Vagina (tissue), 2 donors: Measurements from ENCODE around the gene HSPB6. TPM values are rescaled to one million over a fixed set of nuclear protein-coding genes. Genes with fewer than 3 reads are reported as not detected.

Source experiments
- DNase-seq, 2 donors: peaks; one replicate each; pipeline ENCODE4 v3.0.0-alpha.2; 2017; ENCODE audit errors: extremely low spot score in 2 of 2
- H3K27ac ChIP-seq: fragments of 200-600 bp; sonication (generic); one replicate; pipeline ENCODE4 v1.5.1; 2019
- H3K27me3 ChIP-seq: fragments of 200-600 bp; sonication (generic); one replicate; pipeline ENCODE4 v1.5.1; 2019
- H3K36me3 ChIP-seq, 2 donors: fragments of 200-600 bp; sonication (generic); one replicate each; pipeline ENCODE4 v1.5.1; 2017 to 2019
- H3K4me1 ChIP-seq: fragments of 200-600 bp; sonication (generic); one replicate; pipeline ENCODE4 v1.5.1; 2019
- H3K4me3 ChIP-seq, 2 donors: fragments of 200-600 bp; sonication (generic); 1 replicate in 1 of 2; 2 replicates in 1 of 2; pipeline ENCODE4 v1.5.1; 2016 to 2019
- H3K9me3 ChIP-seq: fragments of 200-600 bp; sonication (generic); one replicate; pipeline ENCODE4 v1.5.1; 2019
- POLR2A ChIP-seq, 2 donors: fragments of 450-650 bp; IDR thresholded peaks; one replicate each; pipeline ENCODE4 v1.6.1; 2017; ENCODE audit warnings: antibody characterized with exemption in 2 of 2, mild to moderate bottlenecking in 2 of 2, moderate library complexity in 2 of 2
- POLR2AphosphoS5 ChIP-seq, 2 donors: sonication (generic); formaldehyde crosslinking; IDR thresholded peaks; one replicate each; pipeline ENCODE4 v1.9.0; 2017; ENCODE audit warnings: antibody characterized with exemption in 2 of 2, mild to moderate bottlenecking in 2 of 2, low read depth in 1 of 2; ENCODE audit not compliant: insufficient read depth in 1 of 2
- intact Hi-C: fragments of 100-400 bp; cut with DNase I; formaldehyde crosslinking; loops from one replicate; pipeline ENCODE4 v1.15.1; 2023
- total RNA-seq: library from RNA; depleted of rRNA; stranded (reverse); fragments of >200 nt; gene quantifications from one replicate; pipeline ENCODE4 v1.2.3, GENCODE V29; 2016
- TF ChIP-seq, protein P1 (sequence below), 3 experiments: fragments of 450-650 bp in 2 of 3; fragments of 200-600 bp in 1 of 3; sonication (generic) in 1 of 3; IDR thresholded peaks; one replicate each; pipeline ENCODE4 v1.5.1; 2017 to 2019; ENCODE audit warnings: antibody characterized with exemption in 3 of 3, mild to moderate bottlenecking in 2 of 3, moderate library complexity in 2 of 3

Gene HSPB6
- total RNA-seq, 1 donor from 2014 or later = 238 TPM

DNA sequence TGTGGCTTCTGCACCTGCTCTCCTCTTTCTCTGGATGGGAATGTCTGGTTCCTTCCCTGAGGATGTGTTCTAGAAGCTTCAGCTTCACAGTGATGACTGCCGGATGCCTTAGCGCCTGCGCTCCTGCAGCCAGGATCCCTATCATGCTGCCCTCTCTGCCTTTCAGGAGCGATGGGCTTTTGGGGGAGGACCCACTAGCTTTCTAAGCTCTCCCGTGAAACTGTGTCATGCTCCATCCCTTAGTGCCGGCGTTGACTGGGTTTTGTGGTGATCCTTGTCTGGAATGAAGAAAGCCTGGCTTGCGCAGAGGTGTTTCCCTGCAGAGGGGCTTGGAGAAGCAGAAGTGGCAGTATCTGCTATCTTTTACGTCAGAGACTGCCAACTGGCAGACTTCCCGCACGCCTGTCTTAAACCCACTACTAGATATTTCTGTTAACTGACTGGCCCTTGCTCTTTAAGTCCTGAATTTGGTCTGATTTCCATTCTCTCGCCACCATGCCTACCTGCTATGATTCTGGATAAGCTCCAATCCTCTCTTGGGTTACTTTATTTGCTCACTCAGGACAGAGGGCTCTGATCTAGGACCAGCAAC is 42.8 kb downstream of the HSPB6 start:
- no peak for DNase-seq
- Histone ChIP-seq H3K27ac (no peak overlapping the region), H3K4me1 (peaks cover 19% of the 10 kb centered on the region), H3K36me3 (no peaks in the 10 kb centered on the region), H3K27me3 (no peaks in the 10 kb centered on the region), H3K9me3 (no peaks in the 10 kb centered on the region), H3K4me3 (no peak overlapping the region)
- TF ChIP-seq POLR2A (IDR thresholded peaks at IDR 0.05) (no peak), POLR2AphosphoS5 (IDR thresholded peaks at IDR 0.05; ENCODE audit: insufficient read depth in 1 of 2, low read depth in 1 of 2) (no peak)
- TF ChIP-seq, protein P1, sequence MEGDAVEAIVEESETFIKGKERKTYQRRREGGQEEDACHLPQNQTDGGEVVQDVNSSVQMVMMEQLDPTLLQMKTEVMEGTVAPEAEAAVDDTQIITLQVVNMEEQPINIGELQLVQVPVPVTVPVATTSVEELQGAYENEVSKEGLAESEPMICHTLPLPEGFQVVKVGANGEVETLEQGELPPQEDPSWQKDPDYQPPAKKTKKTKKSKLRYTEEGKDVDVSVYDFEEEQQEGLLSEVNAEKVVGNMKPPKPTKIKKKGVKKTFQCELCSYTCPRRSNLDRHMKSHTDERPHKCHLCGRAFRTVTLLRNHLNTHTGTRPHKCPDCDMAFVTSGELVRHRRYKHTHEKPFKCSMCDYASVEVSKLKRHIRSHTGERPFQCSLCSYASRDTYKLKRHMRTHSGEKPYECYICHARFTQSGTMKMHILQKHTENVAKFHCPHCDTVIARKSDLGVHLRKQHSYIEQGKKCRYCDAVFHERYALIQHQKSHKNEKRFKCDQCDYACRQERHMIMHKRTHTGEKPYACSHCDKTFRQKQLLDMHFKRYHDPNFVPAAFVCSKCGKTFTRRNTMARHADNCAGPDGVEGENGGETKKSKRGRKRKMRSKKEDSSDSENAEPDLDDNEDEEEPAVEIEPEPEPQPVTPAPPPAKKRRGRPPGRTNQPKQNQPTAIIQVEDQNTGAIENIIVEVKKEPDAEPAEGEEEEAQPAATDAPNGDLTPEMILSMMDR (IDR thresholded peaks at IDR 0.05) = no peak
- intact Hi-C loops = loop anchor here (10.0 kb wide), 1 partner anchor 221 kb away; the partner anchor contains the start of gene LRFN3

DNA sequence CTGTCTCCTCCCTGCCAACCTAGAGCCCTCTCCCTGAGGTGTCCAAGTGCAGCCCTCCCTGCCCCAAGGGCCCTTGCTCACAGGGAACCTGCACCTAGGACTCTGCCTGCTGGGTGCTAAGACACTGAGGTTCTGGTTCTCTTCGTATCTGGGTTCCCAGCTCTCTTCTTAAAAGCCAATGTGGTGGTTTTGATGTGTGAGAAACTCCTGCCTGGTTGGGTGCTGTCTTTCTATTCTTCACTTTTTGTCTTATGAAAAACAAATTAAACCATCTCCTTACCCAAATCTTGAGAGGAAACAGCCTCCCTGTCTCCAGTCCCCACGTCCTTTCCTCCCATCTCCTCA is 43.4 kb downstream of the HSPB6 start:
- intact Hi-C loops = loop anchor here (10.0 kb wide), 1 partner anchor 221 kb away; the partner anchor contains the start of gene LRFN3
- TF ChIP-seq, protein P1 (IDR thresholded peaks at IDR 0.05) = no peak
- TF ChIP-seq POLR2A (IDR thresholded peaks at IDR 0.05) = no peak
- no peak for TF ChIP-seq POLR2AphosphoS5 (IDR thresholded peaks at IDR 0.05; ENCODE audit: insufficient read depth in 1 of 2, low read depth in 1 of 2)
- Histone ChIP-seq H3K36me3 (no peaks in the 10 kb centered on the region), H3K27ac (no peak overlapping the region), H3K4me3 (no peak overlapping the region), H3K4me1 (peaks cover 14% of the 10 kb centered on the region), H3K9me3 (no peaks in the 10 kb centered on the region), H3K27me3 (no peaks in the 10 kb centered on the region)
- DNase-seq = no peak

DNA sequence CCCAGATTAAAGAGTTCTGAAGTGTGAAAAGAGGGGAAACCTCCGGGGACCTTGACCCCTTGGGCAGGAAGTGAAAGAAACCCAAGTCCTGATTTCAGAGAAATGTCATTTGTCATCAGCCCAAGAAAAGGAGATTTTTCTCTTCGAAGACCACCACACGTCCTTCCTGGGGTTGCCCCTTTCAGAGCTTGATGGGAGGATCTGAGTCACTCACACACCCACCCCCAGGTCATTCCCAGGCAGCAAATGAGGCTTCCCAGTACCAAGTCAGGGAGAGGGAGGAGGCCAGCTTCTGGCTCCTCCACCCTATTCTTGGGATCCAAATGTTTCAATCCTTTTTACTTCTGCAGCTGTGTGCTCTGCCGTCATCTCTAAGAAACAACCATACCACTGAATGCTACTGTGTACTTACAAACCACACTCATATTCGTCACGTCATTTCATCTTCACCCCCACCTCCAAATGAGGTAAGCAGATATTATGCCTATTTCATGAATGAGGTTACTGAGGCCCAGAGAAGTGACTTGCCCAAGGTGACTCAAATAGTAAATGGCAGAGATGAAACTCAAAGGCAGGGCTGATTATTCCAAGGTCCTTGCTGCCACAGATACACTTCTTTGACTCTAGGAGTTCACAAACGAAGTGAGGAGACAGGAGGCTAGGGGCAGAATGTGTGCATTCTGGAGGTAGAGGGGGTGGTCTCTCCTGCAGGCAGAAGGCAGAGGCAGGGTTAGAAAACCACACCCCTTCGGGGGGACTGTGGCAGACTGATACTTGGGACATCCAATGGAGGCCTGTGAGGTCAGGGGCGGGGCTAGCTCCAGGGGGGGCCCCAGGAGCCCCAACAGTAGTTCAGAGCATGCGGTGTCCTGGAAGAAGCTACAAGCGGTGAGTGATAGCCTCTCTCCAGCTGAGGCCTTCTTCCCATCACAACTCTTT is 44.0 kb downstream of the HSPB6 start:
- intact Hi-C loops = loop anchor here (10.0 kb wide), 1 partner anchor 222 kb away; the partner anchor contains the start of gene LRFN3
- peaks cover 14% of the 10 kb centered on the region for H3K4me1 ChIP-seq
- no peak overlapping the region for H3K27ac ChIP-seq
- no peak for DNase-seq
- TF ChIP-seq, protein P1 (IDR thresholded peaks at IDR 0.05) = no peak
- TF ChIP-seq POLR2A (IDR thresholded peaks at IDR 0.05) = no peak
- no peak for TF ChIP-seq POLR2AphosphoS5 (IDR thresholded peaks at IDR 0.05; ENCODE audit: insufficient read depth in 1 of 2, low read depth in 1 of 2)
- no peak overlapping the region for H3K4me3 ChIP-seq
- H3K9me3 ChIP-seq = no peaks in the 10 kb centered on the region
- no peaks in the 10 kb centered on the region for H3K36me3 ChIP-seq
- no peaks in the 10 kb centered on the region for H3K27me3 ChIP-seq

DNA sequence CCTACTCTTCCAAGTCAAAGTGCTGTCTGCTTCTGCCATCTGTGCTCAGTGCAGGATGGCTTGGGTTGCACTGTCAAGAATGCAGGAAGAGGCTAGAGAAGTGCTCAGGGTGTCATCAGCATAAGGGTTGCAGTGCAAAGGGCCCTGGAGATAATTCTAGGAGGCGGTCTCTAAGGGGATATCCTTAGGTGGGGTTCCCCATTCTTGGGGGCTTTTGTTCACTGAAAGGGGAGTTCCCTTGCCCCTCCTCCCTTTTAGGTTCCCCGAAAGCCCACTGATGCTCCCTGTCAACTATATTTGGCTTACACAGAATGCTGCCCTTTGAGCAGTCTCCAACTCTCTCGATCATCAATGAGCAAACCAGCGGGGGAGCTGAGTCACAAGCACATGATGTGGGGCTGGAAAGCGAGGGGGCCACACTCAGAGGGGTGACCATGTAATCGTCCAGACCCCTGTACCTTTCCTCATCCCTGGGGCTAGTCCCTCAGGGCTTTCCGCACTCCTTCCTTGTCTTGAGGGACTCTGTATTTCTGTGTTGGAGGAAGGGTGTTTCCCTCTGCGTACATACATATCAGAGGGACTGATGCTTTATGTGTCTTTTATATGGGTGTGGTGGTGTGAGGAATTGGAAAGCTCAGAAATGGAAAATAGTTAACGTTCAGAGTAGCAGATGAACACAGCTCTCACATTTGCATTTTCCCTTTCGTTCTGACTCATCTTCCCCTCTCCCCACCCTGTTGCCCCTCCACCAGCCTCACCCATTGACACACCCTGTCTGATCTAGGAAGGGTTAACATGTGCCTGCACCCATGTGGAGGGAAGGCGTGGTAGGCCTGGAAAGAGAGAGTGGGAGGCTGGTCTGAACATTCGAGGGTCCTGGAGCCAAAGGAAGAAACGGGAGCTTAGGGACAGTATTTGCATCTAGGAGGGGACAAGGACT is 45.8 kb downstream of the HSPB6 start:
- H3K27me3 ChIP-seq = no peaks in the 10 kb centered on the region
- no peaks in the 10 kb centered on the region for H3K36me3 ChIP-seq
- H3K27ac ChIP-seq = no peak overlapping the region
- peaks cover 10% of the 10 kb centered on the region for H3K4me1 ChIP-seq
- H3K4me3 ChIP-seq = no peak overlapping the region
- intact Hi-C loops = loop anchor here (10.0 kb wide), 1 partner anchor 224 kb away; the partner anchor contains the start of gene LRFN3
- H3K9me3 ChIP-seq = no peaks in the 10 kb centered on the region
- TF ChIP-seq POLR2A (IDR thresholded peaks at IDR 0.05) (no peak), POLR2AphosphoS5 (IDR thresholded peaks at IDR 0.05; ENCODE audit: insufficient read depth in 1 of 2, low read depth in 1 of 2) (no peak)
- TF ChIP-seq, protein P1 (IDR thresholded peaks at IDR 0.05) = no peak
- DNase-seq = no peak
